Measurements from ENCODE around the gene MTG2. TPM values are rescaled to one million over a fixed set of nuclear protein-coding genes. Genes with fewer than 3 reads are reported as not detected.

Gene MTG2
- total and polyA plus RNA-seq, 10 of the 15 experiments (the other 5 are each of a cell fraction or from before 2014, with no cell fraction given) = 6.2 to 52.4 (median 34.3) TPM

DNA sequence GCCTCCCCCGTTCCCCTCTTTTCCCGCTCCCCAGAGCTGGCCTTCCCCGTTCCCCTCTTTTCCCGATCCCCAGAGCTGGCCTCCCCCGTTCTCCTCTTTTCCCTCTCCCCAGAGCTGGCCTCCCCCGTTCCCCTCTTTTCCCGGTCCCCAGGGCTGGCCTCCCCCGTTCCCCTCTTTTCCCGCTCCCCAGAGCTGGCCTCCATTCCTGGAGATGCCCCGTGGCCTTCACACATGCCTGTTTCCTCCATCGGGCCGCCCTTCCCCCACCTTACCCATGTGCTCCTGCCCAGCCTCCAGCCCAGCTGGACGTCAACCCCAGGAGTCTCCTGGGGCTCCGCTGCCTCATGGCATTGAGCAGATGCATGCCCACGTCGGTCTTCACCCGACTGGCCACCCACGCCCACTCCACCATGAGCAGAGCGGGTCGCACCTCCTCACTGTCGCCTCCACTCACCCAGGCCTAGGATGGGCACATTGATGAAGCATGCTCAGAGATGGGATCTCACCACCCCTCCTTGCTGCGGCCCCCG is 30.9 kb upstream of the MTG2 start:
- 87% methylated on average over 14 of the region's 23 CpGs for WGBS (ENCODE audit: insufficient coverage, insufficient replicate concordance, low lambda C conversion rate, missing lambda C conversion rate)
- POLR2A ChIA-PET = no interaction called here
- no peak overlapping the region for H3K9ac ChIP-seq (ENCODE audit: control insufficient read depth, insufficient read depth, low read length)
- in situ Hi-C loops (cut with MboI) = no loop called here
- no peaks in the 10 kb centered on the region; the same call in 2 of the 3 replicates for H3K9me3 ChIP-seq (replicated peaks; ENCODE audit: control insufficient read depth, insufficient read depth, low read length)
- ATAC-seq = no peak
- H2AFZ ChIP-seq (ENCODE audit: control insufficient read depth, low read depth, low read length) = no peak overlapping the region
- FAIRE-seq = no peak
- no peak overlapping the region for H3K27ac ChIP-seq (ENCODE audit: control insufficient read depth, insufficient read depth)
- RAD21 ChIA-PET (ENCODE audit: unreplicated experiment) = no interaction called here
- SMC1A ChIA-PET (ENCODE audit: uncharacterized antibody, unreplicated experiment) = no interaction called here
- peaks cover 14% of the 10 kb centered on the region for H3K79me2 ChIP-seq (ENCODE audit: control insufficient read depth, insufficient read depth, low read length)
- H3K36me3 ChIP-seq (ENCODE audit: control insufficient read depth in 2 of 2, insufficient read depth in 2 of 2, low read length in 1 of 2) = peaks cover 5 to 10% of the 10 kb centered on the region in 2 experiments; a peak in 3 of 4 replicates
- no peaks in the 10 kb centered on the region; the same call in 1 of the 2 replicates for H4K20me1 ChIP-seq (ENCODE audit: control insufficient read depth, insufficient read depth)
- BruUV-seq (replicated peaks) = no TSS peak
- DNase-seq (ENCODE audit: low read depth, low spot score) = no peak
- no peak overlapping the region for H3K4me3 ChIP-seq
- intact Hi-C loops (cut with micrococcal nuclease; ENCODE audit: unreplicated experiment) = no loop called here
- H3K4me2 ChIP-seq (ENCODE audit: control insufficient read depth, insufficient read depth) = no peak overlapping the region
- H3K4me1 ChIP-seq (ENCODE audit: control insufficient read depth, insufficient read depth, low read length) = no peaks in the 10 kb centered on the region
- CTCF ChIA-PET = interaction anchor here (0.6 kb wide), 1 partner anchor 185 kb away, joined by 3 read pairs; no protein-coding TSS in a partner anchor
- no peaks in the 10 kb centered on the region for H3K27me3 ChIP-seq (replicated peaks in 1 of 2; ENCODE audit: control insufficient read depth in 2 of 2, insufficient read depth in 2 of 2, low read length in 1 of 2)
- no peak for TF ChIP-seq CREB1 (IDR thresholded peaks at IDR 0.05; ENCODE audit: low read depth)
- TF ChIP-seq, protein P1, sequence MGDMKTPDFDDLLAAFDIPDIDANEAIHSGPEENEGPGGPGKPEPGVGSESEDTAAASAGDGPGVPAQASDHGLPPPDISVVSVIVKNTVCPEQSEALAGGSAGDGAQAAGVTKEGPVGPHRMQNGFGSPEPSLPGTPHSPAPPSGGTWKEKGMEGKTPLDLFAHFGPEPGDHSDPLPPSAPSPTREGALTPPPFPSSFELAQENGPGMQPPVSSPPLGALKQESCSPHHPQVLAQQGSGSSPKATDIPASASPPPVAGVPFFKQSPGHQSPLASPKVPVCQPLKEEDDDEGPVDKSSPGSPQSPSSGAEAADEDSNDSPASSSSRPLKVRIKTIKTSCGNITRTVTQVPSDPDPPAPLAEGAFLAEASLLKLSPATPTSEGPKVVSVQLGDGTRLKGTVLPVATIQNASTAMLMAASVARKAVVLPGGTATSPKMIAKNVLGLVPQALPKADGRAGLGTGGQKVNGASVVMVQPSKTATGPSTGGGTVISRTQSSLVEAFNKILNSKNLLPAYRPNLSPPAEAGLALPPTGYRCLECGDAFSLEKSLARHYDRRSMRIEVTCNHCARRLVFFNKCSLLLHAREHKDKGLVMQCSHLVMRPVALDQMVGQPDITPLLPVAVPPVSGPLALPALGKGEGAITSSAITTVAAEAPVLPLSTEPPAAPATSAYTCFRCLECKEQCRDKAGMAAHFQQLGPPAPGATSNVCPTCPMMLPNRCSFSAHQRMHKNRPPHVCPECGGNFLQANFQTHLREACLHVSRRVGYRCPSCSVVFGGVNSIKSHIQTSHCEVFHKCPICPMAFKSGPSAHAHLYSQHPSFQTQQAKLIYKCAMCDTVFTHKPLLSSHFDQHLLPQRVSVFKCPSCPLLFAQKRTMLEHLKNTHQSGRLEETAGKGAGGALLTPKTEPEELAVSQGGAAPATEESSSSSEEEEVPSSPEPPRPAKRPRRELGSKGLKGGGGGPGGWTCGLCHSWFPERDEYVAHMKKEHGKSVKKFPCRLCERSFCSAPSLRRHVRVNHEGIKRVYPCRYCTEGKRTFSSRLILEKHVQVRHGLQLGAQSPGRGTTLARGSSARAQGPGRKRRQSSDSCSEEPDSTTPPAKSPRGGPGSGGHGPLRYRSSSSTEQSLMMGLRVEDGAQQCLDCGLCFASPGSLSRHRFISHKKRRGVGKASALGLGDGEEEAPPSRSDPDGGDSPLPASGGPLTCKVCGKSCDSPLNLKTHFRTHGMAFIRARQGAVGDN (IDR thresholded peaks at IDR 0.05) = no peak
- no peak for TF ChIP-seq MTA3 (IDR thresholded peaks at IDR 0.05; ENCODE audit: borderline replicate concordance, low read length)
- no peak for TF ChIP-seq ZNF384 (IDR thresholded peaks at IDR 0.05; ENCODE audit: borderline replicate concordance, low read depth, low read length)
- TF ChIP-seq, protein P2, sequence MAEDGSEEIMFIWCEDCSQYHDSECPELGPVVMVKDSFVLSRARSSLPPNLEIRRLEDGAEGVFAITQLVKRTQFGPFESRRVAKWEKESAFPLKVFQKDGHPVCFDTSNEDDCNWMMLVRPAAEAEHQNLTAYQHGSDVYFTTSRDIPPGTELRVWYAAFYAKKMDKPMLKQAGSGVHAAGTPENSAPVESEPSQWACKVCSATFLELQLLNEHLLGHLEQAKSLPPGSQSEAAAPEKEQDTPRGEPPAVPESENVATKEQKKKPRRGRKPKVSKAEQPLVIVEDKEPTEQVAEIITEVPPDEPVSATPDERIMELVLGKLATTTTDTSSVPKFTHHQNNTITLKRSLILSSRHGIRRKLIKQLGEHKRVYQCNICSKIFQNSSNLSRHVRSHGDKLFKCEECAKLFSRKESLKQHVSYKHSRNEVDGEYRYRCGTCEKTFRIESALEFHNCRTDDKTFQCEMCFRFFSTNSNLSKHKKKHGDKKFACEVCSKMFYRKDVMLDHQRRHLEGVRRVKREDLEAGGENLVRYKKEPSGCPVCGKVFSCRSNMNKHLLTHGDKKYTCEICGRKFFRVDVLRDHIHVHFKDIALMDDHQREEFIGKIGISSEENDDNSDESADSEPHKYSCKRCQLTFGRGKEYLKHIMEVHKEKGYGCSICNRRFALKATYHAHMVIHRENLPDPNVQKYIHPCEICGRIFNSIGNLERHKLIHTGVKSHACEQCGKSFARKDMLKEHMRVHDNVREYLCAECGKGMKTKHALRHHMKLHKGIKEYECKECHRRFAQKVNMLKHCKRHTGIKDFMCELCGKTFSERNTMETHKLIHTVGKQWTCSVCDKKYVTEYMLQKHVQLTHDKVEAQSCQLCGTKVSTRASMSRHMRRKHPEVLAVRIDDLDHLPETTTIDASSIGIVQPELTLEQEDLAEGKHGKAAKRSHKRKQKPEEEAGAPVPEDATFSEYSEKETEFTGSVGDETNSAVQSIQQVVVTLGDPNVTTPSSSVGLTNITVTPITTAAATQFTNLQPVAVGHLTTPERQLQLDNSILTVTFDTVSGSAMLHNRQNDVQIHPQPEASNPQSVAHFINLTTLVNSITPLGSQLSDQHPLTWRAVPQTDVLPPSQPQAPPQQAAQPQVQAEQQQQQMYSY (CRISPR knock-in tag; IDR thresholded peaks at IDR 0.05) = no peak
- no peak for TF ChIP-seq EP300 (IDR thresholded peaks at IDR 0.05; ENCODE audit: borderline replicate concordance in 1 of 2, control insufficient read depth in 1 of 2, low read depth in 2 of 2, low read length in 2 of 2)
- TF ChIP-seq YY1 (IDR thresholded peaks at IDR 0.05; ENCODE audit: low read depth, low read length) = no peak
- no peak for TF ChIP-seq HDAC2 (IDR thresholded peaks at IDR 0.05)
- TF ChIP-seq ZNF24 (IDR thresholded peaks at IDR 0.05) = no peak

All from GM12878 (cell line).